Measurements from ENCODE around the gene CCDC88C. TPM values are rescaled to one million over a fixed set of nuclear protein-coding genes. Genes with fewer than 3 reads are reported as not detected.

CCDC88C gene
- total RNA-seq, 1 experiment from 2014 or later, result 21.3 TPM

- Histone ChIP-seq H3K4me1 (ENCODE audit: control insufficient read depth, insufficient read depth, low read length) (no peaks in the 10 kb centered on the region), H3K27ac (ENCODE audit: low read length) (no peak overlapping the region), H3K9me3 (ENCODE audit: control insufficient read depth, insufficient read depth, low read depth, low read length) (no peaks in the 10 kb centered on the region), H3K36me3 (ENCODE audit: control insufficient read depth, insufficient read depth, low read length) (no peaks in the 10 kb centered on the region), H3K27me3 (ENCODE audit: control insufficient read depth, insufficient read depth, low read length) (no peaks in the 10 kb centered on the region), H3K4me3 (ENCODE audit: low read depth in 2 of 2, low read length in 2 of 2) (no peak overlapping the region)
- intact Hi-C loops (cut with micrococcal nuclease; ENCODE audit: unreplicated experiment) (no loop called here), in situ Hi-C loops (cut with HindIII; ENCODE audit: low pct_unique_long_range_greater_than_20kb, low sequenced_read_pairs) (no loop called here)
- ChIA-PET CTCF (no interaction called here), POLR2A (no interaction called here)
- TF ChIP-seq CTCF (IDR thresholded peaks at IDR 0.05) (no peak), TCF7L2 (IDR thresholded peaks at IDR 0.05; ENCODE audit: low read depth, low read length) (no peak), REST (IDR thresholded peaks at IDR 0.05; ENCODE audit: insufficient read depth in 1 of 2, low read depth in 2 of 2, low read length in 1 of 2) (no peak), POLR2AphosphoS5 (IDR thresholded peaks at IDR 0.05; ENCODE audit: low read depth, low read length) (no peak), SIN3A (IDR thresholded peaks at IDR 0.05; ENCODE audit: borderline replicate concordance, insufficient read depth, low read depth, low read length) (no peak)
- DNase-seq (ENCODE audit: low read depth, low spot score), result no peak
- no TSS peak for BruUV-seq (replicated peaks)
- no peak for ATAC-seq
Observed at GRCh38 chr14:91281346-91281745, 136.3 kb downstream of the CCDC88C start.

- Histone ChIP-seq H3K27me3 (ENCODE audit: control insufficient read depth, insufficient read depth, low read length) (no peaks in the 10 kb centered on the region), H3K36me3 (ENCODE audit: control insufficient read depth, insufficient read depth, low read length) (no peaks in the 10 kb centered on the region), H3K4me3 (ENCODE audit: low read depth in 2 of 2, low read length in 2 of 2) (no peak overlapping the region), H3K9me3 (ENCODE audit: control insufficient read depth, insufficient read depth, low read depth, low read length) (no peaks in the 10 kb centered on the region), H3K4me1 (ENCODE audit: control insufficient read depth, insufficient read depth, low read length) (no peaks in the 10 kb centered on the region), H3K27ac (ENCODE audit: low read length) (no peak overlapping the region)
- intact Hi-C loops (cut with micrococcal nuclease; ENCODE audit: unreplicated experiment) (no loop called here), in situ Hi-C loops (cut with HindIII; ENCODE audit: low pct_unique_long_range_greater_than_20kb, low sequenced_read_pairs) (no loop called here)
- ChIA-PET CTCF (no interaction called here), POLR2A (no interaction called here)
- no peak for DNase-seq (ENCODE audit: low read depth, low spot score)
- TF ChIP-seq REST (IDR thresholded peaks at IDR 0.05; ENCODE audit: insufficient read depth in 1 of 2, low read depth in 2 of 2, low read length in 1 of 2), result no peak
- TF ChIP-seq TCF7L2 (IDR thresholded peaks at IDR 0.05; ENCODE audit: low read depth, low read length), result no peak
- no TSS peak for BruUV-seq (replicated peaks)
- no peak for ATAC-seq
Observed at GRCh38 chr14:91280129-91280528, 137.5 kb downstream of the CCDC88C start.
